K562 (cell line): ENCODE results near the gene LRP1. TPM values are rescaled to one million over a fixed set of nuclear protein-coding genes. Genes with fewer than 3 reads are reported as not detected.

ENCODE experiments used
- CHD7 ChIP-seq: fragments of 200-600 bp; sonication (generic); IDR thresholded peaks from one replicate; pipeline ENCODE4 v1.6.1; 2012; ENCODE audit warnings: mild to moderate bottlenecking, low read depth, low read length, inconsistent platforms
- MYC ChIP-seq, 2 experiments: fragments of 250-450 bp in 1 of 2; sonication (Bioruptor Pico) in 1 of 2; IDR thresholded peaks; 2 replicates each; pipeline versions ENCODE4 v1.5.1 to v1.6.1; 2012 to 2021; ENCODE audit warnings: low read depth in 2 of 2, borderline replicate concordance in 1 of 2, improper control_type of control experiment in 1 of 2, low read length in 1 of 2, mild to moderate bottlenecking in 1 of 2, moderate library complexity in 1 of 2
- TARDBP ChIP-seq: fragments of 450-650 bp; IDR thresholded peaks from 2 replicates; pipeline ENCODE4 v1.6.1; 2016
- ZBTB49 ChIP-seq: sonication (generic); formaldehyde crosslinking; IDR thresholded peaks from 2 replicates; pipeline ENCODE4 v1.8.0; 2022; ENCODE audit warnings: missing genetic modification reagents, mild to moderate bottlenecking, borderline replicate concordance
- ZNF57 ChIP-seq: fragments of 450-650 bp; formaldehyde crosslinking; IDR thresholded peaks from 2 replicates; pipeline ENCODE4 v1.4.0; 2020; ENCODE audit warnings: mild to moderate bottlenecking, moderate library complexity
- polyA plus RNA-seq, 8 experiments: library from polyadenylated mRNA; depleted of rRNA in 4 of 8; stranded (reverse) in 5 of 8; unstranded in 3 of 8; fragments of >200 nt; fragmentation: Nextera tagmentation in 2 of 8; fragmentation: Illumina TruSeq in 1 of 8; extraction: Ambion mirVana in 2 of 8; extraction: Trizol in 1 of 8; gene quantifications; 2 replicates each; pipeline versions ENCODE4 v1.2.1 to v1.2.3, GENCODE V29; 2011 to 2014; ENCODE audit warnings: inconsistent platforms in 1 of 8, missing spikeins in 1 of 8
- total RNA-seq, 7 experiments: library from RNA; depleted of rRNA in 6 of 7; stranded (reverse); fragments of >200 nt in 6 of 7; fragmentation: Illumina TruSeq in 2 of 7; extraction: Trizol in 2 of 7; gene quantifications; 2 replicates each; pipeline versions ENCODE4 v1.2.1 to v1.2.3, GENCODE V29; 2011 to 2021; ENCODE audit warnings: low replicate concordance in 1 of 7

LRP1 gene
- total and polyA plus RNA-seq, 9 of the 15 experiments (the other 6 are each of a cell fraction or from before 2014, with no cell fraction given), result 0.04 to 0.64 (median 0.19) TPM; not detected in 2

GRCh38 chr12:57080855-57081254 is 47.4 kb upstream of the LRP1 start (continued):
- TF ChIP-seq CHD7 (no peak), TARDBP (no peak), ZBTB49 (CRISPR knock-in tag) (no peak), MYC (IDR thresholded peaks at IDR 0.05; ENCODE audit: low read depth, low read length) (no peak), MYC (CRISPR knock-in tag; IDR thresholded peaks at IDR 0.05; ENCODE audit: borderline replicate concordance, low read depth) (no peak), ZNF57 (no peak)
